ENCODE data around the gene KCNIP1.

KCNIP1 gene

GRCh38 chr5:170562166-170562874 is 58.5 kb downstream of the KCNIP1 start:
- in situ Hi-C loops (cut with HindIII; ENCODE audit: low pct_ligation_motif_present, low sequenced_read_pairs) = no loop called here
- Histone ChIP-seq H3K4me3 (ENCODE audit: low read depth, low read length) (no peak overlapping the region), H3K36me3 (replicated peaks) (no peaks in the 10 kb centered on the region), H3K27ac (no peak overlapping the region), H3K27me3 (replicated peaks) (no peaks in the 10 kb centered on the region)
- no peak for DNase-seq
- TF ChIP-seq CTCF (IDR thresholded peaks at IDR 0.05; ENCODE audit: low read depth, low read length, missing control alignments) = no peak

GRCh38 chr5:170562875-170563228 is 59.0 kb downstream of the KCNIP1 start:
- TF ChIP-seq CTCF (IDR thresholded peaks at IDR 0.05; ENCODE audit: low read depth, low read length, missing control alignments) = no peak
- Histone ChIP-seq H3K27me3 (replicated peaks) (no peaks in the 10 kb centered on the region), H3K36me3 (replicated peaks) (no peaks in the 10 kb centered on the region), H3K27ac (no peak overlapping the region), H3K4me3 (ENCODE audit: low read depth, low read length) (no peak overlapping the region)
- DNase-seq = no peak
- in situ Hi-C loops (cut with HindIII; ENCODE audit: low pct_ligation_motif_present, low sequenced_read_pairs) = no loop called here

GRCh38 chr5:170563824-170564567 is 60.2 kb downstream of the KCNIP1 start:
- Histone ChIP-seq H3K27me3 (replicated peaks) (no peaks in the 10 kb centered on the region), H3K27ac (no peak overlapping the region), H3K36me3 (replicated peaks) (no peaks in the 10 kb centered on the region), H3K4me3 (ENCODE audit: low read depth, low read length) (no peak overlapping the region)
- in situ Hi-C loops (cut with HindIII; ENCODE audit: low pct_ligation_motif_present, low sequenced_read_pairs) = no loop called here
- DNase-seq = no peak
- TF ChIP-seq CTCF (IDR thresholded peaks at IDR 0.05; ENCODE audit: low read depth, low read length, missing control alignments) = no peak

GRCh38 chr5:170565072-170565471 is 61.3 kb downstream of the KCNIP1 start:
- Histone ChIP-seq H3K36me3 (replicated peaks) (no peaks in the 10 kb centered on the region), H3K27me3 (replicated peaks) (no peaks in the 10 kb centered on the region), H3K27ac (no peak overlapping the region), H3K4me3 (ENCODE audit: low read depth, low read length) (no peak overlapping the region)
- TF ChIP-seq CTCF (IDR thresholded peaks at IDR 0.05; ENCODE audit: low read depth, low read length, missing control alignments) = no peak
- in situ Hi-C loops (cut with HindIII; ENCODE audit: low pct_ligation_motif_present, low sequenced_read_pairs) = no loop called here
- no peak for DNase-seq

GRCh38 chr5:170569101-170569500 is 65.3 kb downstream of the KCNIP1 start:
- no peak for TF ChIP-seq CTCF (IDR thresholded peaks at IDR 0.05; ENCODE audit: low read depth, low read length, missing control alignments)
- Histone ChIP-seq H3K4me3 (ENCODE audit: low read depth, low read length) (no peak overlapping the region), H3K27me3 (replicated peaks) (no peaks in the 10 kb centered on the region), H3K27ac (no peak overlapping the region), H3K36me3 (replicated peaks) (no peaks in the 10 kb centered on the region)
- in situ Hi-C loops (cut with HindIII; ENCODE audit: low pct_ligation_motif_present, low sequenced_read_pairs) = no loop called here
- DNase-seq = no peak

Data from brain microvascular endothelial cell (primary cell).